ENCODE data around the gene ADAMTSL5.

ADAMTSL5 gene

GRCh38 chr19:1534972-1535371 lies 22.2 kb upstream of the ADAMTSL5 start:
- TF ChIP-seq EZH2phosphoT487 (conservative IDR thresholded peaks at IDR 0.05; ENCODE audit: low read length) (no peak), CTCF (IDR thresholded peaks at IDR 0.05; ENCODE audit: insufficient read depth, low read length, poor library complexity, severe bottlenecking) (no peak)
- H3K4me3 ChIP-seq (ENCODE audit: insufficient read depth, low read length, poor library complexity, severe bottlenecking): no peak overlapping the region
- no peak overlapping the region for H3K9ac ChIP-seq (ENCODE audit: low read length)
- no peaks in the 10 kb centered on the region for H3F3A ChIP-seq (ENCODE audit: insufficient read depth)
- no peaks in the 10 kb centered on the region for H4K20me1 ChIP-seq (ENCODE audit: low read depth, low read length)
- no peaks in the 10 kb centered on the region for H3K79me2 ChIP-seq (ENCODE audit: insufficient read depth, low read length)
- no peak overlapping the region for H2AFZ ChIP-seq (ENCODE audit: low read depth, low read length, severe bottlenecking)
- H3K9me3 ChIP-seq (ENCODE audit: insufficient read depth, low read length): no peaks in the 10 kb centered on the region
- no peak overlapping the region for H3K27ac ChIP-seq (ENCODE audit: low read depth, low read length)
- no peaks in the 10 kb centered on the region for H3K27me3 ChIP-seq (ENCODE audit: low read length)
- H3K4me2 ChIP-seq (ENCODE audit: low read depth, low read length, poor library complexity, severe bottlenecking): no peak overlapping the region
- no peaks in the 10 kb centered on the region for H3K36me3 ChIP-seq (ENCODE audit: low read length)
- H3K9me2 ChIP-seq (replicated peaks; ENCODE audit: insufficient read depth, low read length): no peaks in the 10 kb centered on the region

- Histone ChIP-seq H3K9ac (ENCODE audit: low read length) (no peak overlapping the region), H3K4me2 (ENCODE audit: low read depth, low read length, poor library complexity, severe bottlenecking) (no peak overlapping the region), H3K36me3 (ENCODE audit: low read length) (no peaks in the 10 kb centered on the region), H3K27ac (ENCODE audit: low read depth, low read length) (no peak overlapping the region), H4K20me1 (ENCODE audit: low read depth, low read length) (no peaks in the 10 kb centered on the region), H3K4me3 (ENCODE audit: insufficient read depth, low read length, poor library complexity, severe bottlenecking) (no peak overlapping the region), H3K27me3 (ENCODE audit: low read length) (no peaks in the 10 kb centered on the region), H3K9me2 (replicated peaks; ENCODE audit: insufficient read depth, low read length) (no peaks in the 10 kb centered on the region), H2AFZ (ENCODE audit: low read depth, low read length, severe bottlenecking) (no peak overlapping the region), H3F3A (ENCODE audit: insufficient read depth) (no peaks in the 10 kb centered on the region), H3K9me3 (ENCODE audit: insufficient read depth, low read length) (no peaks in the 10 kb centered on the region), H3K79me2 (ENCODE audit: insufficient read depth, low read length) (no peaks in the 10 kb centered on the region)
- no peak for TF ChIP-seq CTCF (IDR thresholded peaks at IDR 0.05; ENCODE audit: insufficient read depth, low read length, poor library complexity, severe bottlenecking)
- no peak for TF ChIP-seq EZH2phosphoT487 (conservative IDR thresholded peaks at IDR 0.05; ENCODE audit: low read length)
These were observed 20.8 kb upstream of the ADAMTSL5 start for GRCh38 chr19:1533510-1534150.

GRCh38 chr19:1532003-1532402 lies 19.2 kb upstream of the ADAMTSL5 start:
- Histone ChIP-seq H3K9me2 (replicated peaks; ENCODE audit: insufficient read depth, low read length) (no peaks in the 10 kb centered on the region), H3K4me2 (ENCODE audit: low read depth, low read length, poor library complexity, severe bottlenecking) (no peak overlapping the region), H3K4me3 (ENCODE audit: insufficient read depth, low read length, poor library complexity, severe bottlenecking) (no peak overlapping the region), H3F3A (ENCODE audit: insufficient read depth) (no peaks in the 10 kb centered on the region), H3K9ac (ENCODE audit: low read length) (no peak overlapping the region), H3K27ac (ENCODE audit: low read depth, low read length) (no peak overlapping the region), H2AFZ (ENCODE audit: low read depth, low read length, severe bottlenecking) (no peak overlapping the region), H3K79me2 (ENCODE audit: insufficient read depth, low read length) (no peaks in the 10 kb centered on the region), H4K20me1 (ENCODE audit: low read depth, low read length) (no peaks in the 10 kb centered on the region), H3K9me3 (ENCODE audit: insufficient read depth, low read length) (no peaks in the 10 kb centered on the region), H3K27me3 (ENCODE audit: low read length) (no peaks in the 10 kb centered on the region), H3K36me3 (ENCODE audit: low read length) (no peaks in the 10 kb centered on the region)
- TF ChIP-seq EZH2phosphoT487 (conservative IDR thresholded peaks at IDR 0.05; ENCODE audit: low read length): no peak
- no peak for TF ChIP-seq CTCF (IDR thresholded peaks at IDR 0.05; ENCODE audit: insufficient read depth, low read length, poor library complexity, severe bottlenecking)

Measured in SU-DHL-6 (cell line).